DOHH2 (cell line): ENCODE data around the gene HELZ.

Source experiments
- CTCF ChIP-seq: fragments of 200-600 bp; sonication (generic); IDR thresholded peaks from one replicate; pipeline ENCODE4 v1.5.1; 2014; ENCODE audit warnings: antibody characterized with exemption, mild to moderate bottlenecking, low read depth, low read length; ENCODE audit not compliant: poor library complexity, severe bottlenecking
- EZH2phosphoT487 ChIP-seq: fragments of 200-600 bp; sonication (generic); IDR thresholded peaks from 2 replicates; pipeline ENCODE4 v1.6.1; 2017; ENCODE audit warnings: borderline replicate concordance, mild to moderate bottlenecking, antibody characterized with exemption, low read length, moderate library complexity, mixed read lengths

DNA sequence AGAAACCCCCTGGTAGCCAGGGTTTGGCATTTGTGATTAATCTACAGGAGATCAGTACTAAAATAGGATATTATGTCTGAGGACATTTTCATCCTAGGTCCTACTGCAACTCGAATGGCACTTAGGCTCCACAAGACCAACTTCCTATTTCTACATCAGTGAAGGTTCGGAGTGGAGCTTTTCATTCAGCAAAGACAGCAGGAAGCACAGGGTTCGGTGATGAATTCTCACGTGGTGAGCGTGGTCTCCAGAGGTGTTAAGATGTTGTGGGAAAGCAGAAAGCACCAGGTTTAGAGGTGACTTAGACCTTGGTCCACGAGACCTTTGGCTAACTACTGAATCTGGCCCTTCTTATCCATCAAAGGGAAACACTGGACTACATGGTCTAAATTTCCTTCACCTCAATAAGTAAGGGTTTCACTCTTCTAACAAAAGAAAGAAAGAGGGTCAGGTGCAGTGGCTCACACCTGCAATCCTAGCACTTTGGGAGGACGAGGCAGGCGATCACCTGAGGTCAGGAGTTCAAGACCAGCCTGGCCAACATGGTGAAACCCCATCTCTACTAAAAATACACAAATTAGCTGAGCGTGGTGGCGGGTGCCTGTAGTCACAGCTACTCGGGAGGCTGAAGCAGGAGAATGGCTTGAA is 13.9 kb upstream of the HELZ start:
- TF ChIP-seq CTCF (no peak), EZH2phosphoT487 (no peak)
